H9 (cell line): Measurements from ENCODE around the gene RPS29. TPM values are rescaled to one million over a fixed set of nuclear protein-coding genes. Genes with fewer than 3 reads are reported as not detected.

Experiments
- DNase-seq: peaks from one replicate; pipeline ENCODE4 v3.0.0-alpha.2; 2017
- H2AFZ ChIP-seq: one replicate; pipeline ENCODE4 v1.6.1; 2013; ENCODE audit warnings: mild to moderate bottlenecking, low read length, control low read depth, moderate library complexity
- H2AK5ac ChIP-seq: 2 replicates; pipeline ENCODE4 v1.6.1; 2013; ENCODE audit warnings: low read length, control low read depth, mixed read lengths; ENCODE audit not compliant: insufficient read length
- H2BK120ac ChIP-seq: one replicate; pipeline ENCODE4 v1.6.1; 2013; ENCODE audit warnings: low read depth, mild to moderate bottlenecking, low read length, control low read depth, inconsistent platforms; ENCODE audit not compliant: poor library complexity, severe bottlenecking
- H2BK12ac ChIP-seq: 2 replicates; pipeline ENCODE4 v1.6.1; 2013; ENCODE audit warnings: low read length, control low read depth, mixed read lengths, low read depth; ENCODE audit not compliant: insufficient read length
- H2BK15ac ChIP-seq: 2 replicates; pipeline ENCODE4 v1.6.1; 2013; ENCODE audit warnings: low read depth, low read length, control low read depth
- H2BK20ac ChIP-seq: one replicate; pipeline ENCODE4 v1.6.1; 2013; ENCODE audit warnings: low read depth, mild to moderate bottlenecking, low read length, control low read depth, inconsistent platforms; ENCODE audit not compliant: poor library complexity, severe bottlenecking
- H2BK5ac ChIP-seq: 2 replicates; pipeline ENCODE4 v1.6.1; 2013; ENCODE audit warnings: low read length, control low read depth, mixed read lengths; ENCODE audit not compliant: insufficient read length
- H3K14ac ChIP-seq: 2 replicates; pipeline ENCODE4 v1.6.1; 2013; ENCODE audit warnings: low read length, control low read depth; ENCODE audit not compliant: insufficient read depth
- H3K18ac ChIP-seq: 2 replicates; pipeline ENCODE4 v1.6.1; 2013; ENCODE audit warnings: low read depth, mild to moderate bottlenecking, mixed read lengths, low read length, control low read depth; ENCODE audit not compliant: insufficient read length
- H3K23ac ChIP-seq: 2 replicates; pipeline ENCODE4 v1.6.1; 2013; ENCODE audit warnings: low read length, control low read depth, mixed read lengths, low read depth; ENCODE audit not compliant: insufficient read length
- H3K23me2 ChIP-seq: 2 replicates; pipeline ENCODE4 v1.6.1; 2013; ENCODE audit warnings: low read depth, mild to moderate bottlenecking, mixed read lengths, low read length, control low read depth; ENCODE audit not compliant: insufficient read length, poor library complexity, severe bottlenecking
- H3K27ac ChIP-seq: 2 replicates; pipeline ENCODE4 v1.5.1; 2013; ENCODE audit warnings: low read length, control low read depth, mixed read lengths, low read depth; ENCODE audit not compliant: insufficient read length
- H3K27me3 ChIP-seq: 2 replicates; pipeline ENCODE4 v1.6.1; 2013; ENCODE audit warnings: low read length, control low read depth, inconsistent platforms; ENCODE audit not compliant: insufficient read depth
- H3K4ac ChIP-seq: 2 replicates; pipeline ENCODE4 v1.6.1; 2013; ENCODE audit warnings: low read depth, mild to moderate bottlenecking, control low read depth, inconsistent platforms, low read length, moderate library complexity
- H3K4me1 ChIP-seq: 2 replicates; pipeline ENCODE4 v1.6.1; 2013; ENCODE audit warnings: low read length, control low read depth, inconsistent platforms; ENCODE audit not compliant: insufficient read depth
- H3K4me2 ChIP-seq: 2 replicates; pipeline ENCODE4 v1.6.1; 2013; ENCODE audit warnings: low read length, control low read depth, mixed read lengths; ENCODE audit not compliant: insufficient read length, insufficient read depth
- H3K56ac ChIP-seq: 2 replicates; pipeline ENCODE4 v1.6.1; 2013; ENCODE audit warnings: low read depth, mild to moderate bottlenecking, mixed read lengths, low read length, control low read depth; ENCODE audit not compliant: insufficient read length
- H3K79me1 ChIP-seq: 2 replicates; pipeline ENCODE4 v1.6.1; 2013; ENCODE audit warnings: low read depth, mild to moderate bottlenecking, moderate library complexity, low read length, control low read depth, inconsistent platforms; ENCODE audit not compliant: insufficient read depth, poor library complexity, severe bottlenecking
- H3K79me2 ChIP-seq: 2 replicates; pipeline ENCODE4 v1.6.1; 2013; ENCODE audit warnings: low read length, control low read depth, inconsistent platforms; ENCODE audit not compliant: insufficient read depth
- H3K9ac ChIP-seq: 2 replicates; pipeline ENCODE4 v1.6.1; 2013; ENCODE audit warnings: low read length, control low read depth, mixed read lengths; ENCODE audit not compliant: insufficient read length; ENCODE audit errors: extremely low read depth
- H3K9me3 ChIP-seq: one replicate; pipeline ENCODE4 v1.6.1; 2013; ENCODE audit warnings: low read depth, low read length, inconsistent platforms; ENCODE audit not compliant: control insufficient read depth
- H3T11ph ChIP-seq: one replicate; pipeline ENCODE4 v1.6.1; 2013; ENCODE audit warnings: mild to moderate bottlenecking, low read length, control low read depth, inconsistent platforms
- H4K20me1 ChIP-seq: one replicate; pipeline ENCODE4 v1.6.1; 2013; ENCODE audit not compliant: control insufficient read depth, insufficient read length, insufficient read depth
- H4K5ac ChIP-seq: 2 replicates; pipeline ENCODE4 v1.6.1; 2013; ENCODE audit warnings: low read depth, mild to moderate bottlenecking, mixed read lengths, low read length, control low read depth; ENCODE audit not compliant: insufficient read length
- H4K8ac ChIP-seq: replicated peaks from 2 replicates; pipeline ENCODE4 v1.6.1; 2013; ENCODE audit warnings: low read length, control low read depth, mixed read lengths, low read depth; ENCODE audit not compliant: insufficient read length
- H4K91ac ChIP-seq: 2 replicates; pipeline ENCODE4 v1.6.1; 2013; ENCODE audit warnings: low read depth, mild to moderate bottlenecking, moderate library complexity, mixed read lengths, low read length, control low read depth; ENCODE audit not compliant: insufficient read length
- H3K27ac Mint-ChIP-seq, 3 experiments: 2 replicates in 2 of 3; 3 replicates in 1 of 3; pipeline ENCODE4 v1.8.0; 2020 to 2021; ENCODE audit warnings: mixed read lengths in 3 of 3, mild to moderate bottlenecking in 1 of 3, moderate library complexity in 1 of 3
- H3K27me3 Mint-ChIP-seq: 2 replicates; pipeline ENCODE4 v1.8.0; 2021; ENCODE audit warnings: low read depth, mild to moderate bottlenecking, moderate library complexity, mixed read lengths
- H3K36me3 Mint-ChIP-seq, 3 experiments: 2 replicates in 2 of 3; 3 replicates in 1 of 3; pipeline ENCODE4 v1.8.0; 2020 to 2021; ENCODE audit warnings: low read depth in 3 of 3, mixed read lengths in 3 of 3; ENCODE audit not compliant: insufficient read depth in 1 of 3
- H3K4me1 Mint-ChIP-seq, 2 experiments: 2 replicates each; pipeline ENCODE4 v1.8.0; 2020; ENCODE audit warnings: mixed read lengths in 2 of 2
- H3K4me3 Mint-ChIP-seq, 2 experiments: 2 replicates in 1 of 2; 3 replicates in 1 of 2; pipeline ENCODE4 v1.8.0; 2020 to 2021; ENCODE audit warnings: mild to moderate bottlenecking in 2 of 2, mixed read lengths in 2 of 2, moderate library complexity in 1 of 2
- H3K9me3 Mint-ChIP-seq, 2 experiments: 2 replicates in 1 of 2; 3 replicates in 1 of 2; pipeline ENCODE4 v1.8.0; 2020; ENCODE audit warnings: mild to moderate bottlenecking in 2 of 2, mixed read lengths in 2 of 2, moderate library complexity in 1 of 2
- CTCF ChIP-seq: fragments of 200-600 bp; sonication (generic); conservative IDR thresholded peaks from 3 replicates; pipeline ENCODE4 v1.8.0; 2021; ENCODE audit warnings: antibody characterized with exemption, mild to moderate bottlenecking
- WGBS: extraction: QIAGEN DNeasy Blood & Tissue Kit; methylation state at CpG from one replicate; pipeline ENCODE4 v1.1.7; 2013; ENCODE audit warnings: missing lambda C conversion rate, low lambda C conversion rate, mixed read lengths; ENCODE audit not compliant: insufficient read length; ENCODE audit errors: extremely low coverage; 5-methylcytosine and 5-hydroxymethylcytosine counted together
- total RNA-seq: library from RNA; stranded (reverse); gene quantifications from 2 replicates; pipeline ENCODE4 v1.2.1, GENCODE V29; 2021

RPS29 gene
- total RNA-seq, 1 experiment from 2014 or later = 1,963 TPM

DNA sequence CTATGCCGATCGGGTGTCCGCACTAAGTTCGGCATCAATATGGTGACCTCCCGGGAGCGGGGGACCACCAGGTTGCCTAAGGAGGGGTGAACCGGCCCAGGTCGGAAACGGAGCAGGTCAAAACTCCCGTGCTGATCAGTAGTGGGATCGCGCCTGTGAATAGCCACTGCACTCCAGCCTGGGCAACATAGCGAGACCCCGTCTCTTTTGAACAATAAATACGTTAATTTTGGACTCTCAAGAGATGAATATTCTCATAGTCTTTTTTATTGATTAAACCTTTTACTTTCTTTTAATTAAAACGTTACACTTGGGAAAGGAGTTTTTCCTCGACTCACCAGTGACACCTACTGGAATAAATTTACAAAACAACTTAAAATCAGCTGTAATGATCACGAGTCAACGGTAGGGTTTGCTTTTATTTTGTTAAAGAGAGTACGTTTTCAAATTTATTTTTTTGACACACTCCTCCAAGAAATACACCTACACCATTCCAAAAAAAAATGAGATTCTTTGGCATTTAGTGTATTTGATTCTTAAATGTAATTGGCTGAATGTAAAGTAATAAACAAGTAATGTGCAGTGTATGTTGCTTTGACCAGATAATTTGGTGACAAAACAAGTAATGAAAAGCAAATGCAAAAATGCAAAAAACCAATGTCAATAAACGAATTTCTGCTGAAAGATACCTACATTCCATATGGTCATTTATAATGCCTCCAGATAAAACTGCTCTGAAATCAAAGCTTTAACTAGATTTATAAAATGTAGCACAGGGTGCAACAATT lies 687 bp upstream of the RPS29 start:
- peaks cover 43 to 44% (median 43%) of the 10 kb centered on the region in 3 experiments for H3K36me3 Mint-ChIP-seq
- Histone ChIP-seq H2BK5ac (no peak overlapping the region), H2AFZ (no peak overlapping the region)

More for the DNA sequence above, 687 bp upstream of the RPS29 start:
- Histone ChIP-seq H2BK120ac (no peak overlapping the region), H3K23me2 (peaks cover 11% of the 10 kb centered on the region), H3T11ph (no peak overlapping the region), H3K18ac (no peak overlapping the region), H3K56ac (no peak overlapping the region), H3K9me3 (no peaks in the 10 kb centered on the region), H3K4ac (no peak overlapping the region), H3K27me3 (no peaks in the 10 kb centered on the region), H3K14ac (no peak overlapping the region), H4K8ac (no peak overlapping the region), H2BK12ac (no peak overlapping the region), H2BK15ac (no peak overlapping the region), H3K23ac (no peak overlapping the region), H4K20me1 (no peaks in the 10 kb centered on the region), H3K4me1 (peaks cover 5% of the 10 kb centered on the region; the same call in 1 of the 2 replicates), H3K79me2 (peaks cover 24% of the 10 kb centered on the region), H3K79me1 (peaks cover 7% of the 10 kb centered on the region), H4K91ac (no peak overlapping the region), H3K9ac (no peak overlapping the region), H3K27ac (no peak overlapping the region), H3K4me2 (no peak overlapping the region), H4K5ac (no peak overlapping the region), H2BK20ac (no peak overlapping the region), H2AK5ac (no peak overlapping the region)
- Mint-ChIP-seq H3K27ac (peak overlapping the region in 2 of 3 experiments; percentile 96 to 99; a peak in 5 of 7 replicates), H3K9me3 (no peaks in the 10 kb centered on the region), H3K4me1 (peaks cover 25 to 29% of the 10 kb centered on the region in 2 experiments), H3K4me3 (peak overlapping the region; percentile 89 to 95), H3K27me3 (peaks cover 3% of the 10 kb centered on the region; the same call in 1 of the 2 replicates)
- peak; percentile 94 for TF ChIP-seq CTCF
- no peak for DNase-seq
- WGBS = no CpG with 5 or more reads among the region's 21 CpGs
